GM06990 (cell line): Measurements from ENCODE around the gene FA2H.

Source experiments
- DNase-seq: peaks from one replicate; pipeline ENCODE4 v3.0.0-alpha.2; 2011; ENCODE audit not compliant: insufficient read length; ENCODE audit errors: extremely low read depth
- H3K27me3 ChIP-seq: replicated peaks from 2 replicates; pipeline ENCODE4 v1.6.0; 2011; ENCODE audit warnings: low read length; ENCODE audit not compliant: control insufficient read depth, insufficient read depth
- H3K36me3 ChIP-seq: 2 replicates; pipeline ENCODE4 v1.5.1; 2011; ENCODE audit warnings: low read length; ENCODE audit not compliant: control insufficient read depth, insufficient read depth
- H3K4me3 ChIP-seq: replicated peaks from 2 replicates; pipeline ENCODE4 v1.5.1; 2011; ENCODE audit warnings: low read depth, mild to moderate bottlenecking, control low read depth, low read length
- CTCF ChIP-seq: IDR thresholded peaks from 2 replicates; pipeline ENCODE4 v1.5.1; 2011; ENCODE audit warnings: low read length, control low read depth, mild to moderate bottlenecking, inconsistent platforms; ENCODE audit not compliant: insufficient read depth, poor library complexity, severe bottlenecking

FA2H gene

GRCh38 chr16:74717367-74717766 is 57.3 kb downstream of the FA2H start:
- Histone ChIP-seq H3K36me3 (no peaks in the 10 kb centered on the region), H3K4me3 (no peak overlapping the region), H3K27me3 (no peaks in the 10 kb centered on the region; the same call in 1 of the 2 replicates)
- TF ChIP-seq CTCF: no peak
- DNase-seq: no peak

- TF ChIP-seq CTCF: no peak
- Histone ChIP-seq H3K27me3 (no peaks in the 10 kb centered on the region; the same call in 1 of the 2 replicates), H3K36me3 (no peaks in the 10 kb centered on the region), H3K4me3 (no peak overlapping the region)
- DNase-seq: no peak
Measured at GRCh38 chr16:74716355-74716754, 58.3 kb downstream of the FA2H start.

- TF ChIP-seq CTCF: no peak
- Histone ChIP-seq H3K27me3 (no peaks in the 10 kb centered on the region; the same call in 1 of the 2 replicates), H3K4me3 (no peak overlapping the region), H3K36me3 (no peaks in the 10 kb centered on the region)
- DNase-seq: no peak
Measured at GRCh38 chr16:74713876-74714275, 60.7 kb downstream of the FA2H start.

- no peak for TF ChIP-seq CTCF
- Histone ChIP-seq H3K27me3 (no peaks in the 10 kb centered on the region; the same call in 1 of the 2 replicates), H3K36me3 (no peaks in the 10 kb centered on the region), H3K4me3 (no peak overlapping the region)
- no peak for DNase-seq
Measured at GRCh38 chr16:74713325-74713724, 61.3 kb downstream of the FA2H start.

GRCh38 chr16:74711938-74712337 is 62.7 kb downstream of the FA2H start:
- no peak for TF ChIP-seq CTCF
- DNase-seq: no peak
- Histone ChIP-seq H3K27me3 (no peaks in the 10 kb centered on the region; the same call in 1 of the 2 replicates), H3K4me3 (no peak overlapping the region), H3K36me3 (no peaks in the 10 kb centered on the region)

GRCh38 chr16:74710401-74710800 is 64.2 kb downstream of the FA2H start:
- Histone ChIP-seq H3K36me3 (no peaks in the 10 kb centered on the region), H3K27me3 (no peaks in the 10 kb centered on the region; the same call in 1 of the 2 replicates), H3K4me3 (no peak overlapping the region)
- no peak for TF ChIP-seq CTCF
- no peak for DNase-seq
